OCI-LY3 (cell line): ENCODE data around the gene ITGA7.

ENCODE experiments used
- EZH2phosphoT487 ChIP-seq: fragments of 200-600 bp; shearing (Covaris generic); IDR thresholded peaks from 2 replicates; pipeline ENCODE4 v1.6.1; 2018; ENCODE audit warnings: antibody characterized with exemption, mixed run types, low read depth
- TF ChIP-seq, protein P1 (sequence below): fragments of 200-600, 300-600 bp; sonication (generic); IDR thresholded peaks from 2 replicates; pipeline ENCODE4 v1.5.1; 2014; ENCODE audit warnings: antibody characterized with exemption, low read length, low read depth

DNA sequence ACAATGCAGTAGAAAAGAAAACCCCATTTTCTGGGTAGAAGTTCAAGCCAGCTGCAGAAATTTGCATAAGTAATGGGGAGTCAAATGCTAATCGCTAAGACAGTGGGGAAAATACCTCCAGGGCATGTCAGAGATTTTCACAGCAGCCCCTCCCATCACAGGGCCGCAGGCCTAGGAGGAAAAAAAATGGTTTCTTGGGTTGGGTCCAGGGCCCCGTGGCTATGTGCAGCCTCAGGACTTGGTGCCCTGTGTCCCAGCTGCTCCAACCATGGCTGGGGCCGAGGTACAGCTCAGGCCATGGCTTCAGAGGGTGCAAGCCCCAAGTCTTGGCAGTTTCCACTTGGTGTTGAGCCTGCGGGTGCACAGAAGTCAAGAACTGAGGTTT is 56.4 kb downstream of the ITGA7 start:
- TF ChIP-seq, protein P1, sequence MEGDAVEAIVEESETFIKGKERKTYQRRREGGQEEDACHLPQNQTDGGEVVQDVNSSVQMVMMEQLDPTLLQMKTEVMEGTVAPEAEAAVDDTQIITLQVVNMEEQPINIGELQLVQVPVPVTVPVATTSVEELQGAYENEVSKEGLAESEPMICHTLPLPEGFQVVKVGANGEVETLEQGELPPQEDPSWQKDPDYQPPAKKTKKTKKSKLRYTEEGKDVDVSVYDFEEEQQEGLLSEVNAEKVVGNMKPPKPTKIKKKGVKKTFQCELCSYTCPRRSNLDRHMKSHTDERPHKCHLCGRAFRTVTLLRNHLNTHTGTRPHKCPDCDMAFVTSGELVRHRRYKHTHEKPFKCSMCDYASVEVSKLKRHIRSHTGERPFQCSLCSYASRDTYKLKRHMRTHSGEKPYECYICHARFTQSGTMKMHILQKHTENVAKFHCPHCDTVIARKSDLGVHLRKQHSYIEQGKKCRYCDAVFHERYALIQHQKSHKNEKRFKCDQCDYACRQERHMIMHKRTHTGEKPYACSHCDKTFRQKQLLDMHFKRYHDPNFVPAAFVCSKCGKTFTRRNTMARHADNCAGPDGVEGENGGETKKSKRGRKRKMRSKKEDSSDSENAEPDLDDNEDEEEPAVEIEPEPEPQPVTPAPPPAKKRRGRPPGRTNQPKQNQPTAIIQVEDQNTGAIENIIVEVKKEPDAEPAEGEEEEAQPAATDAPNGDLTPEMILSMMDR, result no peak
- TF ChIP-seq EZH2phosphoT487, result no peak
